ENCODE measurements around the gene ROBO1.

DNA sequence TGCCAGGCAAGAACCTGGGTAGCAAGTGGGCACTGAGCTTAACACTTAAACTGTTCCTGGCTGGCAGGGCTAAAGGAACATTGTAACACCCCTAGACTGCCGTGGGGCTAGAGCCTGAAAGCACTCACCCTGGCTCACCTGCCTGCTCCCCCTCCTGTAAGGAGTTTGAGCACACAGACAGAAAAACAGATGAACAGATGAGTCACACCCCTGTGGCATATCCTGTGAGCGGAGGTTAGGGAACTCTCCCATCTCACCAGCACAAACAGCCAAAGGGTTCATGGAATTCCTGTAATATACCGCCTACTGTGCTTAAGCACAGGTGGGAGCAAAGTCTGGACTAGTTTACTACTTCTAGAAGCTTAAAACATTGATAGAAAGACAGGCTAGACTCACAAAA, 300.1 kb downstream of the ROBO1 start:
- TF ChIP-seq MATR3 (CRISPR knock-in tag; IDR thresholded peaks at IDR 0.05) (no peak), IRF2 (CRISPR knock-in tag; IDR thresholded peaks at IDR 0.05) (no peak)
